ENCODE measurements around the gene CHMP1B.
"Not testable (repeated sequence)": the region's sequence is repeated elsewhere in the genome, so short reads cannot be mapped to it uniquely, and the experiment has no call there.

Gene CHMP1B

DNA sequence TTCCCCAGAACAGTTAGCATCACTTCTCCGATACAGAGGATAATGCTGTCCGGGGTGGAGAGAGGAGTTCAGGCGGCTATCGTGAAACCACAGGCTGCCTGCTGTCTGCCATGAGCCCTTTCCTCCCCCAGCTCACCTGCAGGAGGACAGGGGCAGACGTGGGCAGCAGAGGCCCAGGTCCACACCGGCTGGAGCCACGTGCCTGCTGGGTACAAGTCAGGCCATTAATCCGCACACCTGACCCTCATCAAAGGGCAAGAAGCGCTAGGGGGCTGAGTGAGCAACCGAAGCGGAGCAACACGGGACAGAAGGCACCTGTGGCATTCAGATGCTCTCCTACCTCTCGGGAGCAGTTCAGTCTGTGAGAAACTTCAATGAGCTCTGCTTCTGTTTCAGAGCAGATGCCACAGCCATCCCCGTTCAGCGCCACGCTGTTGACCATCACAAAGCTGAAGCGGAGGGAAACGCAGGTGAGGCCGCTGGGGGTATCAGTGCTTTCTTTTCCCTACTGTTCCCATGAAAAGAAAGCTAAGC lies 35.4 kb downstream of the CHMP1B start:
- DNase-seq (ENCODE audit: low read depth): no peak
- TF ChIP-seq, protein P1, sequence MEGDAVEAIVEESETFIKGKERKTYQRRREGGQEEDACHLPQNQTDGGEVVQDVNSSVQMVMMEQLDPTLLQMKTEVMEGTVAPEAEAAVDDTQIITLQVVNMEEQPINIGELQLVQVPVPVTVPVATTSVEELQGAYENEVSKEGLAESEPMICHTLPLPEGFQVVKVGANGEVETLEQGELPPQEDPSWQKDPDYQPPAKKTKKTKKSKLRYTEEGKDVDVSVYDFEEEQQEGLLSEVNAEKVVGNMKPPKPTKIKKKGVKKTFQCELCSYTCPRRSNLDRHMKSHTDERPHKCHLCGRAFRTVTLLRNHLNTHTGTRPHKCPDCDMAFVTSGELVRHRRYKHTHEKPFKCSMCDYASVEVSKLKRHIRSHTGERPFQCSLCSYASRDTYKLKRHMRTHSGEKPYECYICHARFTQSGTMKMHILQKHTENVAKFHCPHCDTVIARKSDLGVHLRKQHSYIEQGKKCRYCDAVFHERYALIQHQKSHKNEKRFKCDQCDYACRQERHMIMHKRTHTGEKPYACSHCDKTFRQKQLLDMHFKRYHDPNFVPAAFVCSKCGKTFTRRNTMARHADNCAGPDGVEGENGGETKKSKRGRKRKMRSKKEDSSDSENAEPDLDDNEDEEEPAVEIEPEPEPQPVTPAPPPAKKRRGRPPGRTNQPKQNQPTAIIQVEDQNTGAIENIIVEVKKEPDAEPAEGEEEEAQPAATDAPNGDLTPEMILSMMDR (conservative IDR thresholded peaks at IDR 0.05; ENCODE audit: low read depth, low read length): no peak
- no peak overlapping the region for H3K4me3 ChIP-seq (ENCODE audit: low read length)

DNA sequence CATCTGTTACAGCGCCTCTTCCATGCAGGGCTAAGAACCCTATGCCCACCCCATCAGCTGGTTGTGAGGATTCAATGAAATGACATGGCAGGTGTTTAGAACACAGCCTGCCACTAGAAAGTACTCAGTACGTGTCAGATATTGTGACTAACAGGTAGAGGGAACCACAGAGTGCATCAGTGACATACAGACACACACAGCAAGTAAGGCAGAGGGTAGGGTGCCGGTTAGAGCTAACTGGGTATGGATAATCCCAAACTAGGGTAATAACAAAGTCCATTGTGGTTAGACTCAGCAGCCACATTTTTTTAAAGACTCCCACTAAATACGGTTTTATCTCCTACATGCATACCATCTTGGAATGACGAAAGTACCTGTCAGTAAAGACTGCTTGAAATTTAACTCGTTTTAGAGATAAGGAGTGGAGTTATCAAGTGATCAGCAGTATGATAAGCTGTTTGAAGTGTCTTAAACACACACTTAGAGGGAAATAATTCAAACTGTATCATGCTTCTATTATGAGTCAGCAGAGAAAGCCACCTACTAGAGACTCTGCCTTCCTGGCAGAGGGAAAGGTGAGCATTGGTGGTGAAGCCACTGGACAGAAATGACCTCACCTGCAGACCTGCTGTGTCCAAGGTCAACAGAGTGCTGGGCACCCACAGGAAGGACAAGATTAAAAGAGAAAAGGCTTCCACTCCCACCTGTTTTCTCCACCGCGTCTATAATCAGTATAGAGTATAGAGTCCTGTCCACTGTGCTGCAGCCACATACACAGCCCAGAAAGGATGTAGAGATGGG lies 36.3 kb downstream of the CHMP1B start:
- H3K4me3 ChIP-seq (ENCODE audit: low read length): no peak overlapping the region
- no peak for DNase-seq (ENCODE audit: low read depth)
- TF ChIP-seq, protein P1 (conservative IDR thresholded peaks at IDR 0.05; ENCODE audit: low read depth, low read length): no peak

DNA sequence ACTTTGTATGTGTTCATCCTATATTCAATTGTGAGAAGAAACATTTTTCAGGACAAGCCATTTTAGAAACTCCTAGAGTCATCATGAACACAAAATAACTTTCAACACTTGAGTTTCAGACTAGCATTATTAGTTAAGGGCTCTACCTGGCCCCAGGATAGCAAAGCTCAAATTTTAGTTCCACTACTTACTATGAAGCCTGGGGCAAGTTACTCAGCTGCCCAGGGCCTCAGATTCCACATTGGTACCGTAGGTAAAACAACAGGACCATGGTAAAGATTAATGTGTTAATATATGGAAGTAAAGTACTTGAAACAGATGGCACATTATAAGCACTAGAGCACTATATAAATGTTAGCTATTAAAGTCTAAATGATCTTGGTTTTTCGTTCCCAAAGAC lies 37.5 kb downstream of the CHMP1B start:
- no peak for DNase-seq (ENCODE audit: low read depth)
- TF ChIP-seq, protein P1 (conservative IDR thresholded peaks at IDR 0.05; ENCODE audit: low read depth, low read length): no peak
- H3K4me3 ChIP-seq (ENCODE audit: low read length): no peak overlapping the region

DNA sequence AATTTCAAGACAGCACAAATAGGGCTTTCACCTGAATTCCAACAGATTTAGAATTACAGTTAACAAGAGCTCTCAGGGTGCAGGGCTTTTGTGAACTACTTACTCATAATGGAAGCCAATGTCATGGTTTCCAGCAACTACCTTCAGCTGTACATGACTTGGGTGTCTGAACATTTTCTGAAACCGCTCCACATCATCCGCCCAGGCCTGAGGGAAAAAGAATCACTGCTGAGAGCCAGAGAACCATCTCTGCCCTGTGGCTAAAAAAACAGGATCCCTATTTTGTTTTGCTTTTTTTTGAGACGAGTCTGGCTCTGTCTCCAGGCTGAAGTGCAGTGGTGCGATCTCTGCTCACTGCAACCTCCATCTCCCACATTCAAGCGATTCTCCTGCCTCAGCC lies 38.1 kb downstream of the CHMP1B start:
- TF ChIP-seq, protein P1 (conservative IDR thresholded peaks at IDR 0.05; ENCODE audit: low read depth, low read length): no peak
- H3K4me3 ChIP-seq (ENCODE audit: low read length): no peak overlapping the region
- no peak for DNase-seq (ENCODE audit: low read depth)

DNA sequence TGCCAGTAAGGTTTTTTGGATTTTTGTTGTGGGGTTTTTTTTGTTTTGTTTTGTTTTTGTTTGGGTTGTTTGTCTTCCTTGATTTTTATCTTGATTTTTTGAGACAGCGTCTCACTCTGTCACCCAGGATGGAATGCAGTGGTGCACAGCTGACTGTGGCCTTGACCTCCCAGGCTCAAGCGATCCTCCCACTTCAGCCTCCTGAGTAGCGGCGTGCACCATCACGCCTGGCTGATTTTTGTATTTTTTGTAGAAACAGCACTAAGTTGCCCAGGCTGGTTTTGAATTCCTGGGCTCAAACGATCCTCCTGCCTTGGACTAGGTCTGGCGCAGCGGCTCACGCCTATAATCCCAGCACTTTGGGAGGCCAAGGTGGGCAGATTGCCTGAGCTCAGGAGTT lies 40.5 kb downstream of the CHMP1B start:
- DNase-seq (ENCODE audit: low read depth): no peak
- no peak overlapping the region for H3K4me3 ChIP-seq (ENCODE audit: low read length)
- TF ChIP-seq, protein P1 (conservative IDR thresholded peaks at IDR 0.05; ENCODE audit: low read depth, low read length): no peak

DNA sequence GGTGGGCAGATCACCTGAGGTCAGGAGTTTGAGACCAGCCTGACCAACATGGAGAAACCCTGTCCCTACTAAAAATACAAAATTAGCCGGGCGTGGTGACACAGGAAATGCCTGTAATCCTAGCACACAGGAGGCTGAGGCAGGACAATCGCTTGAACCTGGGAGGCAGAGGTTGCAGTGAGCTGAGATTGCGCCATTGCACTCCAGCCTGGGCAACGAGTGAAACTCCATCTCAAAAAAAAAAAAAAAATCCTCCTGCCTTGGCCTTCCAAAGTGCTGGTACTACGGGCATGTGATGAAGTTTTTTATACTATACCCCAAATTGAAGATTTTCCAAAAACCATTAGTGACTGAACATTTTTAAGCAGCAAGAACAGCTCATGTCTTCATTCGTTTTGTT lies 41.2 kb downstream of the CHMP1B start:
- H3K4me3 ChIP-seq (ENCODE audit: low read length); DNase-seq (ENCODE audit: low read depth): not testable (repeated sequence)

DNA sequence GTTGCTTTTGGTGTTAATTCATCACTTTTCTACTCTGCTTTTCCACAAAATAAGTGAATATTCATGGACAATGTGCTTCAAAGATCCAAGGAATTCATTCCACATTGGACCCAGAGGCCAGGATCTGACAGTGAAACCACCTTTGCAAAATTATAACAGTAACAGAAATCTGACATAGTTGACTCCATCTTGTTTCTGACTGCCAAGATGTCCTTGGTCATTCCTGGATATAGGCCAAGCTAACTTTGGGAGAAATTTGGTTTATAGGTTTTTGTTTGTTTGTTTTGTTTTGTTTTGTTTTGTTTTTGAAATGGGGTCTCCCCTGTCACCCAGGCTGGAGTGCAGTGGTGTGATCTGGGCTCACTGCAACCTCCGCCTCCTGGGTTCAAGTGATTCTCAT lies 46.6 kb downstream of the CHMP1B start:
- TF ChIP-seq, protein P1 (conservative IDR thresholded peaks at IDR 0.05; ENCODE audit: low read depth, low read length): no peak
- no peak for DNase-seq (ENCODE audit: low read depth)
- no peak overlapping the region for H3K4me3 ChIP-seq (ENCODE audit: low read length)
